ENCODE results near the gene IL7R.

Gene IL7R

GRCh38 chr5:35903631-35904203, 47.0 kb downstream of the IL7R start:
- Histone ChIP-seq H3K4me3 (ENCODE audit: low read depth, low read length) (no peak overlapping the region), H3K4me1 (ENCODE audit: control insufficient read depth, insufficient read depth, low read length) (no peaks in the 10 kb centered on the region), H3K27ac (ENCODE audit: extremely low read depth, low read depth, low read length) (no peak overlapping the region), H3K9me3 (ENCODE audit: control insufficient read depth, insufficient read depth, low read depth, low read length) (no peaks in the 10 kb centered on the region; the same call in 1 of the 2 replicates), H3K36me3 (ENCODE audit: control insufficient read depth in 2 of 2, insufficient read depth in 1 of 2, low read length in 2 of 2) (no peaks in the 10 kb centered on the region)
- TF ChIP-seq ZNF707 (tag by site-specific recombination; IDR thresholded peaks at IDR 0.05), result no peak
- TF ChIP-seq ZNF776 (tag by site-specific recombination; IDR thresholded peaks at IDR 0.05; ENCODE audit: borderline replicate concordance), result no peak
- no peak for TF ChIP-seq ZNF391 (tag by site-specific recombination; IDR thresholded peaks at IDR 0.05; ENCODE audit: borderline replicate concordance, low read depth)
- no peak for TF ChIP-seq ZNF175 (tag by site-specific recombination; IDR thresholded peaks at IDR 0.05)
- no peak for TF ChIP-seq HIC1 (tag by site-specific recombination; IDR thresholded peaks at IDR 0.05)
- TF ChIP-seq ZNF837 (tag by site-specific recombination; IDR thresholded peaks at IDR 0.05), result no peak
- no peak for TF ChIP-seq ZBTB10 (tag by site-specific recombination; IDR thresholded peaks at IDR 0.05)
- TF ChIP-seq KLF9 (tag by site-specific recombination; IDR thresholded peaks at IDR 0.05; ENCODE audit: low read depth), result no peak
- TF ChIP-seq PBX3 (CRISPR knock-in tag; IDR thresholded peaks at IDR 0.05), result no peak
- TF ChIP-seq ZBTB8A (tag by site-specific recombination; IDR thresholded peaks at IDR 0.05), result no peak
- no peak for TF ChIP-seq ZBTB11 (tag by site-specific recombination; conservative IDR thresholded peaks at IDR 0.05; ENCODE audit: low read depth)
- TF ChIP-seq ZNF585B (tag by site-specific recombination; IDR thresholded peaks at IDR 0.05), result no peak
- no peak for TF ChIP-seq ZBTB48 (tag by site-specific recombination; IDR thresholded peaks at IDR 0.05)
- no peak for TF ChIP-seq ZNF433 (tag by site-specific recombination; IDR thresholded peaks at IDR 0.05; ENCODE audit: low read depth)
- TF ChIP-seq ZNF266 (tag by site-specific recombination; IDR thresholded peaks at IDR 0.05; ENCODE audit: low read depth), result no peak
- TF ChIP-seq ZNF785 (tag by site-specific recombination; IDR thresholded peaks at IDR 0.05), result no peak
- no peak for TF ChIP-seq SETDB1 (IDR thresholded peaks at IDR 0.05; ENCODE audit: insufficient read length, low read length)
- no peak for TF ChIP-seq PRDM2 (tag by site-specific recombination; IDR thresholded peaks at IDR 0.05; ENCODE audit: borderline replicate concordance)
- ChIA-PET CTCF (interaction anchor here (0.7 to 1.1 kb wide), 2 partner anchors 21 to 24 kb away, joined by 3 read pairs; no protein-coding TSS in a partner anchor), POLR2A (no interaction called here)

Measured in HEK293 (cell line).